HT-29 (cell line): ENCODE results near the gene POFUT2. TPM values are rescaled to one million over a fixed set of nuclear protein-coding genes. Genes with fewer than 3 reads are reported as not detected.
"Not testable (repeated sequence)": the region's sequence is repeated elsewhere in the genome, so short reads cannot be mapped to it uniquely, and the experiment has no call there.

Source experiments
- DNase-seq: peaks from one replicate; pipeline ENCODE4 v3.0.0-alpha.2; 2015; ENCODE audit warnings: low spot score
- total RNA-seq: library from RNA; depleted of rRNA; stranded (reverse); fragments of >200 nt; shearing (Covaris generic); gene quantifications from 2 replicates; pipeline ENCODE4 v1.2.3, GENCODE V29; 2014

The POFUT2 gene
- total RNA-seq, 1 experiment from 2014 or later, result 19.3 TPM

GRCh38 chr21:45326169-45326851 is 38.6 kb upstream of the POFUT2 start:
- DNase-seq, result no peak

DNA sequence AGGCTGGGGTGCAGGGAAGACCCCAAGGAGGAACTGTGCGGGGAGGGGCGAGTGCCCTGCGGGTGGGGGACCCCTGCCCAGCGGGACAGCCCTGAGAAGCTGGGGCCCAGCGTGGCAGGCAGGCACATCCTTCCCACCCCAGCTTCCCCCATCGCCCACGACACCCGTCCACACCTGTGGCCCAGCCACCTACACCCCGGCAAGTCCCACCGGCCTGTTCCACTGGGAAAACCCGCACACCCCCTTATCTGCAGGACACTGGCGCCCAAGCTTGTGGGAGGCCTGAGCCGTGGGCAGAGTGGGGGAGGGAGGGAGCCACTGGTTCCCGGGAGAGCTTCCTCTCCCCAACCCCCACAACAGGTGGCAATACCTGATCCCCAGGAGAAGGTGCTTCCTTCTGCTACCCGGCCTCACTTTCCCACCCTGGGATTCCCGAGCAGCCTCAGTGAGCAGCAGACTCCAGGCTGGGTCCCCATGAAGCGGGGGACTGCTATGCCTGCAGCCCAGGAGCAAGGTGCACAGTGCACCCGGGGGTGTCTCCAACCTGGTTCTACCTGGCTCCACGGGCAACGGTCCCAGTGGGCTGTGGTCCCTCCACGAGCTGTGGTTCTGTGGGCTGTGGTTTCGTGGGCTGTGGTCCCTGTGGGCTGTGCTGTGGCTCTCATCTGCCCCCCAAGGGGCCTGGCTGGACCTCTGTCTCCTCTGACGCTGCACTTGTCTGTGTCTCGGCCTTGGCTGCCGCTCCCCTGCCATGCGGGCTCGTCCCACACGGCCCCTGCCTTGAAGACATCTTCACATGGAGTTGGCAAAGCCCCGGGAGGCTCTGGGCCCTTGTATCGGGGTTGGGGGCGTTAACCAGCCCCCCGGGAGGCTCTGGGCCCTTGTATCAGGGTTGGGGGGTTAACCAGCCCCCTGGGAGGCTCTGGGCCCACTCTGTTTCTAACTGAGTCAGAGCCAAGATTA is 37.8 kb upstream of the POFUT2 start:
- DNase-seq, result no peak

GRCh38 chr21:45324489-45325205 is 37.0 kb upstream of the POFUT2 start:
- peak; percentile 23 for DNase-seq

- DNase-seq, result no peak
Measured at GRCh38 chr21:45323487-45324311, 36.0 kb upstream of the POFUT2 start.

DNA sequence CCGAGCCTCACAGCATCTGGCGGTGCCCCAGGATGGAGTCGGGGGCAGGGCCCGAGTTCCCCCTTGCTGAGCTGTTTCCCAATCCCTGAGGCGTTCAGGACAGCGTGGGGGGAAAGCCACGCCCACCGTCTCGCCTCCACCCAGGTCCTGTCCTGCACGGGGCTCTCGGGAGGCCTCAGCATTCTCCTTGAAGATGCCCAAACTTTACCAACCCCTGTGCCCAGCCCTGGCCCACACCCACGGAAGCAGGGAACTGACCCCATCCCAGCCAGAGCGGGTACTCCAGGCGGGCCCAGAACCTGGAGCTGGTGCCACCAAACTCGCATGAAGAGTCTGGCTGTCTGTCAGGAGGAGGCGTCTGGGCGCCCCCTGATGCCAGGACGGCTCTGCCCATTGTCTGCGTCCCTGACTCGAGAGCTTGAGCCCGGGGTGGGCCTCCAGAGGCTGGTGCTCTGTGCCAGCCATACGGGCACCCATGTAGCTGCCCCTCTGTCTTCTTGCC is 35.3 kb upstream of the POFUT2 start:
- no peak for DNase-seq

GRCh38 chr21:45322231-45322959 is 34.7 kb upstream of the POFUT2 start:
- DNase-seq, result no peak

GRCh38 chr21:45320261-45321025 is 32.7 kb upstream of the POFUT2 start:
- DNase-seq, result no peak

DNA sequence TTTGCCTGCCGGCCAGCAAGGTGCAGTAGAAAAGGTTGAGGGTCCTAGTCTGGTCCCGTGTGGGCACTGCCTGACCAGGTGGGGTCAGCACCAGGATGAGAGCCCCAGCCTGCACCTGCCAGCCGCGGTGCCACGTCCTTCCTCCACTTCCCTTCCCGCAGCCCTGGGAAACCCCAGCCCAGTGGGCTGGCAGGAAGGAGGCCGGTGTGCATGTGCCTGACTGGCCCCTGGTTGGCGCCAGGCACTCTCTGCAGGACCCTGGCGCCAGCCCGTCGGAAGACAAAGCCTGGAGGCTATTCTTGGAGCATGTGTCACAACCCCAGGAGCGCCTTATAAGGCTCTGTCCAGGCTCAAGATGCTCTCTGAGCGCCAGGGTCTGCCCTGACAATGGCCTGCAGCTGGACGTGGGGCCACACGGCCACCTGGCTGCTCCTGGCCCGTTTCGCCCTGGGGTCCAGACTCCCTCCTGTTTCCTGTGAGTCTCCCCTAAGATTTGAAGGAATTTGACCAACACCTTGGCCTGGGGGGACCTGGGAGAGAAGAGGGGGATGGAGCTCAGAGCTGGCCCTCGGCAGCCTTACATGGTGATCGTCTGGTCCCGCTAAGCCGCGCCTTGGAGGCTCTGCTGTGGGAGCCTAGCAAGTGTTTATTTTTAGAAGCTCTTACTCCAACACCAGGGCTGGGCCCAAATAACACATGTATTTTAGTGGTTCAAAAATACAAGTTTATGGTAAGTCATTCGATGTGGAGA is 31.9 kb upstream of the POFUT2 start:
- no peak for DNase-seq

DNA sequence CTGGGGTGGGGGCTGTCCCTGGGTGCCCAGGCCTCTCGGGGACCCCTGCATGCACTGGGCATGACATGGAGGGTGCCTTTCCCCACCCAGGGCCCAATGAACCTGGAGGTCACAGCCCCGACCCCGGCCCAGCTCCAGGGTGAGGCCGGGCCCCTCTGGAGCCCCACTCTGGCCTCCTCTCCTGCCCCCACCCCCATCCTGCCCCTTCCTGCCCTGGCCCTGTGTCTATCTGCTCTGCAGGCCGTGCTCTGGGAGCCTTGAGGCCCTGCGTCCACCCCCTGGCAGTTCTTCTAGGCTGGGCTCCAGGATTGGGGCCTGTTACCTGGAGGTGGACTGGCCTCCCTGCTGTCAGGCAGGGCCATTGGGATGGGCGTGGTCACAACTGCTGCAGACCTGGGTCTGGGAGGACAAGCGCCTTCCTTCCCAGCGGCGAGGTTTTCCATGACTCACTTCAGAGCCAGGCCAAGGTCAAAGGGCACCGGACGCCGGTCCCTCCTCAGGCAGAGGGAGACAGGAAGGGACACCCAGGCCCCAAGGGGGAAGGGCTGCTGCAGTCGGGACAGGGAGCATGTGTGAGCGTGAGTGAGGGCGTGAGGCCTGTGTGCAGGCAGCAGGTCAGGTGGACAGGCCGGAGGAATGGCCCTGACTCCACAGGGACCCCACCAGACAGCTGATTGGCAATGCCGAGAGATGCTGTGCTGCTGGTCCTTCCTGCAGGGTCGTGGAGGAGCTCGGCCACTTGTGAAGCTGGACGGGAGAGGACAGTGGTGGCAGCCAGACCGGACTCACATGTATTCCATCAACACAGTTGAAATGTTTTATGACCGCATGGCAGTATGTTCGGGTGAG is 31.1 kb upstream of the POFUT2 start:
- DNase-seq, result peak; percentile 17

DNA sequence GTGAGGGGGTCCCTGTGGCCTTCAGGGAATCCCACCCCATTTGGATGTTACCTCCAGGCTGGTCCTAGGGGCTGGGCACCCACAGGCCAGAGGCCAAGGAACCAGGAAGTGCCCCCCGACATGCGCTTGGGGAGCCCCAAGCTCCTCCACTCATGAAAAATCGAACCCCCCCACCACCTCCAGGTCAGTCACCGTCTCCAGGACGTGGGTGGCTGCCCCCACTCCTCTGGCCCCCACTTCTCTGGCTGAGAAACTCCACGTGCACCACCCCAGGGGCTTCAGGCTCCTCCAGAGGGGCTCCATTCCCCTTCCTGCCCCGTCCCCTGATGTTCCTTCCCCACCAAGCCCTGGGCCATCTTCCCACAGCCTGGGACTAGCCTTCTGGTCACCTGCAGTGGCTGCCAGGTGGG is 30.5 kb upstream of the POFUT2 start:
- no peak for DNase-seq

- no peak for DNase-seq
Measured at GRCh38 chr21:45317398-45318145, 29.9 kb upstream of the POFUT2 start.

DNA sequence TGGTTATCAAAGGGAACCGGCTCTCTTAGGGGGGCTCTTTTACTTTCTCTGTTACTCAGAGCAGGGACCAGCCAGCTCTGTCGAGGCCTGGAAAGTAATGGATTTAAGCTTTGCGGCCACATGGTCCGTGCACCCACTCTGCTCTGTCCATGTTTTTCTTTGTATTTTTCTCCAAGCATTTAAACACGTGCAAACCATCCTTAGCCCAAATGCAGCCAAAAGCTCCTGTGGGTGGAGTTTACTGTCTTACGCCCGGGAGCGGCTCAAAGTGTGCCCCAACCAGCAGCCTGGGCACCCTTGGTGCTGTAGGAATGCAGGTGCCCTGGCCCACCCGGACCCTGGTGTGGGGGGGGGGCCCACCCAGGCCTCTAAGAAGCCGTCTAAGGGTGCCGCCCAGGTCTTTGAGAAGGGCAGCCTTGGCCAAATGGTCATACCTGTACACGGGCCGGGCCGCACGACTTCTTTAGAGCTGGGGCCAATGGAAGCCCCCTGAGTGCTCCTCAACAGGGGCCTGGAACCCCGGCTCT is 29.2 kb upstream of the POFUT2 start:
- no peak for DNase-seq

DNA sequence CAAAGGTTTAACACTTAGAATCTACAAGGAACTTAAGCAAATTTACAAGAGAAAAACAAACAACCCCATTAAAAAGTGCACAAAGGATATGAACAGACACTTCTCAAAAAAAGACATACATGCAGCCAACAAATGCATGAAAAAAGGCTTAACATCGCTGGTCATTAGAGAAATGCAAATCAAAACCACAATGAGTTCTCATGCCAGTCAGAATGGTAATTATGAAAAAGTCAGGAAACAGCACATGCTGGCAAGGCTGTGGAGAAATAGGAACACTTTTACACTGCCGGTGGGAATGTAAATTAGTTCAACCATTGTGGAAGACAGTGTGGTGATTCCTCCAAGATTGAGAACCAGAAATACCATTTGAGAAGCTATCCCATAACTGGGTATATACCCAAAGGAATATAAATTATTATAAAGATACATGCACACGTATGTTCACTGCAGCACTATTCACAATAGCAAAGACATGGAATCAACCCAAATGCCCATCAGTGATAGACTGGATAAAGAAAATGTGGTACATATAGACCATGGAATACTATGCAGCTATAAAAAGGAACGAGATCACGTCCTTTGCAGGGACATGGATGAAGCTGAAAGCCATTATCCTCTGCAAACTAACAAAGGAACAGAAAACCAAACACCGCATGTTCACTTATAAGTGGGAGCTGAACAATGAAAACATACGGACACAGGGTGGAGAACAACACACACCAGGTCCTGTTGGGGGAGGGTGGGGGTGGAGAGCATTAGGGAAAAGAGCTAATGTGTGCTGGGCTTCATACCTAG is 28.2 kb upstream of the POFUT2 start:
- not testable (repeated sequence) for DNase-seq

DNA sequence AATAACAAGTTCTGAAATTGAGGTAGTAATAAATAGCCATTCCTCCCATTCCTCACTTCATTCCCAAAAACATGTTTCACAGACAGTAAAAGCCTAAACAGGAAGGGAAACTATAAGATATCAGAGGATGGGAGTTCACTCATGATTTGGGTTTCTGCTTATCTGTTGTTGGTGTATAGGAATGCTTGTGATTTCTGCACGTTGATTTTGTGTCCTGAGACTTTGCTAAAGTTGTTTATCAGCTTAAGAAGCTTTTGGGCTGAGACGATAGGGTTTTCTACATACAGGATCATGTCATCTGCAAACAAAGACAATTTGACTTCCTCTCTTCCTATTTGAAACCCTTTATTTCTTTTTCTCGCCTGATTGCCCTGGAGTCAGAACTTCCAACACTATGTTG is 26.0 kb upstream of the POFUT2 start:
- no peak for DNase-seq

- DNase-seq, result no peak
Measured at GRCh38 chr21:45313015-45313414, 25.3 kb upstream of the POFUT2 start.

- DNase-seq, result no peak
Measured at GRCh38 chr21:45312296-45312695, 24.6 kb upstream of the POFUT2 start.
